ENCODE data around the gene LIMS1. TPM values are rescaled to one million over a fixed set of nuclear protein-coding genes. Genes with fewer than 3 reads are reported as not detected.
A peak's percentile ranks its signal among the peaks of the same experiment; 100 is the strongest.
"Not testable (repeated sequence)": the region's sequence is repeated elsewhere in the genome, so short reads cannot be mapped to it uniquely, and the experiment has no call there.

LIMS1 gene
- total and polyA plus RNA-seq, 5 experiments from 2014 or later, result 20.9 to 25.9 (median 21.9) TPM

- H3K9me3 Mint-ChIP-seq, ATAC-seq, H3K27me3 Mint-ChIP-seq, H3K4me3 Mint-ChIP-seq, POLR2A ChIA-PET, H3K36me3 Mint-ChIP-seq, DNase-seq: not testable (repeated sequence)
- Mint-ChIP-seq H3K27ac (peak overlapping the region in 1 of 10 donors; percentile 11), H3K4me1 (peaks cover 4 to 17% (median 13%) of the 10 kb centered on the region in 4 donors)
Measured at GRCh38 chr2:108716971-108717370, 182.7 kb downstream of the LIMS1 start.

GRCh38 chr2:108719149-108720044, 185.1 kb downstream of the LIMS1 start, which contains the start of gene RANBP2:
Gene RANBP2 (plus strand): TSS chr2:108719482. CDS start chr2:108719607, 125 bp downstream.
- Mint-ChIP-seq H3K4me3 (peak within 1 kb of the TSS; percentile 91 to 98 (median 96)), H3K27ac (peak within 1 kb of the TSS; percentile 98 to 100 (median 99)), H3K9me3 (no peaks in the 10 kb centered on the region), H3K36me3 (peaks cover 0 to 7% (median 0%) of the 10 kb centered on the region in 3 donors), H3K27me3 (no peaks in the 10 kb centered on the region), H3K4me1 (peaks cover 7 to 32% (median 28%) of the 10 kb centered on the region in 4 donors)
- POLR2A ChIA-PET, result interaction anchor here (0.9 to 1.1 kb wide), 3 partner anchors 9 to 312 kb away, joined by 3 to 4 read pairs (median 3); partner anchors contain the start of gene GCC2
- DNase-seq (peak; percentile 87 to 97 (median 94)), ATAC-seq (peak; percentile 89 to 93)

GRCh38 chr2:108726048-108726447, 191.8 kb downstream of the LIMS1 start:
- H3K4me3 Mint-ChIP-seq, result peak overlapping the region in 5 of 10 donors; percentile 1 to 45 (median 40)
- POLR2A ChIA-PET, H3K27me3 Mint-ChIP-seq: not testable (repeated sequence)

GRCh38 chr2:108734656-108735055, 200.4 kb downstream of the LIMS1 start:
- ATAC-seq, H3K9me3 Mint-ChIP-seq, H3K27me3 Mint-ChIP-seq, DNase-seq, POLR2A ChIA-PET, H3K4me3 Mint-ChIP-seq: not testable (repeated sequence)
- peaks cover 3 to 66% (median 12%) of the 10 kb centered on the region in 3 donors for H3K36me3 Mint-ChIP-seq
- peak overlapping the region in 5 of 10 donors; percentile 22 to 61 (median 59) for H3K27ac Mint-ChIP-seq
- peaks cover 0 to 12% (median 3%) of the 10 kb centered on the region in 4 donors for H3K4me1 Mint-ChIP-seq

More at GRCh38 chr2:108726048-108726447, 191.8 kb downstream of the LIMS1 start:
- ATAC-seq, H3K9me3 Mint-ChIP-seq, DNase-seq: not testable (repeated sequence)
- Mint-ChIP-seq H3K36me3 (peaks cover 0 to 31% (median 0%) of the 10 kb centered on the region in 3 donors), H3K4me1 (peaks cover 13 to 55% (median 49%) of the 10 kb centered on the region in 4 donors), H3K27ac (peak overlapping the region in 5 of 10 donors; percentile 11 to 88 (median 56))

Other genes starting within 250 kb of the LIMS1 start
- not detected for gene SULT1C2, start 245.6 kb upstream of the LIMS1 start, total RNA-seq
- gene SULT1C2, start 245.6 kb upstream of the LIMS1 start, polyA plus RNA-seq, result not detected
- gene SULT1C4, start 156.5 kb upstream of the LIMS1 start, total RNA-seq, result not detected
- not detected for gene SULT1C4, start 156.5 kb upstream of the LIMS1 start, polyA plus RNA-seq
- 100 to 1,000 TPM; 198 to 205 TPM for gene GCC2, start 85.3 kb upstream of the LIMS1 start, total RNA-seq
- 100 to 1,000 TPM in 1 of 3 donors, 10 to 100 TPM in 2; 51.5 to 100 (median 65.0) TPM for gene GCC2, start 85.3 kb upstream of the LIMS1 start, polyA plus RNA-seq
- gene RANBP2, start 185.0 kb downstream of the LIMS1 start, total RNA-seq, result 10 to 100 TPM; 86.1 to 96.8 TPM
- 10 to 100 TPM in 2 of 3 donors, 1 to 10 TPM in 1; 7.9 to 15.6 (median 12.8) TPM for gene RANBP2, start 185.0 kb downstream of the LIMS1 start, polyA plus RNA-seq

All from naive thymus-derived CD8-positive, alpha-beta T cell (primary cell).